Colonic mucosa (tissue), 4 donors: ENCODE data around the gene MRGPRG. TPM values are rescaled to one million over a fixed set of nuclear protein-coding genes. Genes with fewer than 3 reads are reported as not detected.
A peak's percentile ranks its signal among the peaks of the same experiment; 100 is the strongest.

Source experiments
- DNase-seq: peaks from one replicate; pipeline ENCODE4 v3.0.0-alpha.2; 2020
- H3K27ac ChIP-seq: fragments of 200-600 bp; one replicate; pipeline ENCODE4 v1.8.0; 2021
- H3K27me3 ChIP-seq: fragments of 200-600 bp; one replicate; pipeline ENCODE4 v1.8.0; 2021
- H3K36me3 ChIP-seq: fragments of 200-600 bp; one replicate; pipeline ENCODE4 v1.8.0; 2021
- H3K4me1 ChIP-seq: fragments of 200-600 bp; one replicate; pipeline ENCODE4 v1.8.0; 2021; ENCODE audit warnings: mild to moderate bottlenecking
- H3K4me3 ChIP-seq: fragments of 200-600 bp; one replicate; pipeline ENCODE4 v1.8.0; 2021
- H3K9ac ChIP-seq, 2 donors: one replicate each; pipeline ENCODE4 v1.7.0; 2013; ENCODE audit warnings: control low read depth in 2 of 2, low read depth in 2 of 2, low read length in 2 of 2
- H3K9me3 ChIP-seq: fragments of 200-600 bp; one replicate; pipeline ENCODE4 v1.8.0; 2021
- CTCF ChIP-seq: fragments of 200-600 bp; IDR thresholded peaks from one replicate; pipeline ENCODE4 v1.8.0; 2022; ENCODE audit warnings: antibody characterized with exemption, mild to moderate bottlenecking
- intact Hi-C: fragments of 100-400 bp; cut with DNase I; formaldehyde crosslinking; loops from one replicate; pipeline ENCODE4 v1.14.1; 2022
- total RNA-seq, 2 donors: library from RNA; stranded (reverse); fragmentation: NEBNext Ultra II Directional in 1 of 2; extraction: Animal tissue kit (Norgen Biotek cat#: 25700) in 1 of 2; gene quantifications; one replicate each; pipeline ENCODE4 v1.2.1, GENCODE V29; 2021
- donor health status: healthy.
- donor health status: DM: no; HTN: no; CAD: no.
- donor health status: DM: no; HTN: no; CAD: no.

Gene MRGPRG
- total RNA-seq, 2 donors from 2014 or later: not detected

GRCh38 chr11:3195251-3196160, 23.1 kb downstream of the MRGPRG start:
- Histone ChIP-seq H3K4me1 (no peaks in the 10 kb centered on the region), H3K4me3 (no peak overlapping the region), H3K27ac (no peak overlapping the region), H3K9me3 (no peaks in the 10 kb centered on the region), H3K27me3 (no peaks in the 10 kb centered on the region), H3K36me3 (no peaks in the 10 kb centered on the region), H3K9ac (no peak overlapping the region)
- DNase-seq: no peak
- TF ChIP-seq CTCF: peak; percentile 37
- intact Hi-C loops: no loop called here

- no peaks in the 10 kb centered on the region for H3K27me3 ChIP-seq
- no peaks in the 10 kb centered on the region for H3K9me3 ChIP-seq
- no peaks in the 10 kb centered on the region for H3K4me1 ChIP-seq
- H3K4me3 ChIP-seq: no peak overlapping the region
- H3K27ac ChIP-seq: no peak overlapping the region
- H3K9ac ChIP-seq: no peak overlapping the region
- H3K36me3 ChIP-seq: no peaks in the 10 kb centered on the region
- no peak for DNase-seq
- no peak for TF ChIP-seq CTCF
- intact Hi-C loops: no loop called here
These were observed 24.4 kb downstream of the MRGPRG start for GRCh38 chr11:3194016-3194816.

- H3K9me3 ChIP-seq: no peaks in the 10 kb centered on the region
- no peak overlapping the region for H3K4me3 ChIP-seq
- no peak overlapping the region for H3K27ac ChIP-seq
- no peaks in the 10 kb centered on the region for H3K27me3 ChIP-seq
- no peak for DNase-seq
- no peaks in the 10 kb centered on the region for H3K4me1 ChIP-seq
- H3K9ac ChIP-seq: no peak overlapping the region
- intact Hi-C loops: no loop called here
- no peaks in the 10 kb centered on the region for H3K36me3 ChIP-seq
- no peak for TF ChIP-seq CTCF
These were observed 25.1 kb downstream of the MRGPRG start for GRCh38 chr11:3193373-3194015.

GRCh38 chr11:3192511-3193372, 25.9 kb downstream of the MRGPRG start:
- DNase-seq: no peak
- TF ChIP-seq CTCF: no peak
- Histone ChIP-seq H3K9ac (no peak overlapping the region), H3K27ac (no peak overlapping the region), H3K27me3 (no peaks in the 10 kb centered on the region), H3K4me1 (no peaks in the 10 kb centered on the region), H3K9me3 (no peaks in the 10 kb centered on the region), H3K4me3 (no peak overlapping the region), H3K36me3 (no peaks in the 10 kb centered on the region)
- intact Hi-C loops: no loop called here
